OCI-LY3 (cell line): Measurements from ENCODE around the gene NLGN1.

Experiments used
- H2AFZ ChIP-seq: fragments of 200-600, 300-600 bp; shearing (Covaris generic); 2 replicates; pipeline ENCODE4 v1.6.0; 2014; ENCODE audit warnings: antibody characterized with exemption, low read depth, low read length
- H3K27ac ChIP-seq: fragments of 200-600, 300-600 bp; sonication (generic); 2 replicates; pipeline ENCODE4 v1.5.1; 2014; ENCODE audit warnings: mild to moderate bottlenecking, low read length, moderate library complexity, mixed read lengths
- H3K27me3 ChIP-seq: fragments of 200-600, 300-600 bp; sonication (generic); 2 replicates; pipeline ENCODE4 v1.6.1; 2014; ENCODE audit warnings: low read depth, low read length, mixed read lengths
- H3K36me3 ChIP-seq: fragments of 200-600, 300-600 bp; sonication (generic); replicated peaks from 2 replicates; pipeline ENCODE3; 2014; ENCODE audit warnings: low read depth, low read length, mixed read lengths
- H3K4me1 ChIP-seq: fragments of 300-600, 200-600 bp; sonication (generic); 2 replicates; pipeline ENCODE4 v1.6.1; 2014; ENCODE audit warnings: low read length, mixed read lengths
- H3K4me2 ChIP-seq: fragments of 200-600, 300-600 bp; sonication (generic); 2 replicates; pipeline ENCODE4 v1.6.1; 2014; ENCODE audit warnings: low read length, mixed read lengths
- H3K4me3 ChIP-seq: fragments of 300-600, 200-600 bp; sonication (generic); 2 replicates; pipeline ENCODE4 v1.5.1; 2014; ENCODE audit warnings: antibody characterized with exemption, mild to moderate bottlenecking, low read length, moderate library complexity
- H3K79me2 ChIP-seq: fragments of 300-600, 200-600 bp; shearing (Covaris generic); 2 replicates; pipeline ENCODE4 v1.6.1; 2014; ENCODE audit warnings: mild to moderate bottlenecking, low read length, mixed read lengths
- H3K9ac ChIP-seq: fragments of 300-600, 200-600 bp; shearing (Covaris generic); 2 replicates; pipeline ENCODE4 v1.6.0; 2014; ENCODE audit warnings: mild to moderate bottlenecking, low read length, moderate library complexity
- H3K9me3 ChIP-seq: fragments of 200-600, 300-600 bp; shearing (Covaris generic); 2 replicates; pipeline ENCODE4 v1.6.1; 2014; ENCODE audit warnings: low read length, mixed read lengths; ENCODE audit not compliant: insufficient read depth
- H4K20me1 ChIP-seq: fragments of 200-600, 300-600 bp; sonication (generic); 2 replicates; pipeline ENCODE4 v1.6.1; 2016; ENCODE audit warnings: low read length, mixed read lengths; ENCODE audit not compliant: insufficient read depth
- CTCF ChIP-seq: fragments of 200-600, 300-600 bp; sonication (generic); IDR thresholded peaks from 2 replicates; pipeline ENCODE4 v1.5.1; 2014; ENCODE audit warnings: antibody characterized with exemption, low read length, low read depth
- EZH2phosphoT487 ChIP-seq: fragments of 200-600 bp; shearing (Covaris generic); IDR thresholded peaks from 2 replicates; pipeline ENCODE4 v1.6.1; 2018; ENCODE audit warnings: antibody characterized with exemption, mixed run types, low read depth

The NLGN1 gene

GRCh38 chr3:173703771-173704170 lies 306.2 kb downstream of the NLGN1 start:
- no peaks in the 10 kb centered on the region for H3K9me3 ChIP-seq
- no peak overlapping the region for H3K9ac ChIP-seq
- no peak for TF ChIP-seq EZH2phosphoT487
- no peak for TF ChIP-seq CTCF
- no peaks in the 10 kb centered on the region for H3K36me3 ChIP-seq
- H3K27me3 ChIP-seq, result no peaks in the 10 kb centered on the region
- H3K79me2 ChIP-seq, result no peaks in the 10 kb centered on the region
- no peaks in the 10 kb centered on the region for H3K4me1 ChIP-seq
- H4K20me1 ChIP-seq, result no peaks in the 10 kb centered on the region
- H3K27ac ChIP-seq, result no peak overlapping the region
- no peak overlapping the region for H3K4me3 ChIP-seq
- H2AFZ ChIP-seq, result no peak overlapping the region
- no peak overlapping the region for H3K4me2 ChIP-seq

- TF ChIP-seq EZH2phosphoT487 (no peak), CTCF (no peak)
- H3K79me2 ChIP-seq, result no peaks in the 10 kb centered on the region
- no peaks in the 10 kb centered on the region for H3K36me3 ChIP-seq
- H3K9ac ChIP-seq, result no peak overlapping the region
- H2AFZ ChIP-seq, result no peak overlapping the region
- no peaks in the 10 kb centered on the region for H3K9me3 ChIP-seq
- H3K27me3 ChIP-seq, result no peaks in the 10 kb centered on the region
- no peak overlapping the region for H3K4me2 ChIP-seq
- no peak overlapping the region for H3K27ac ChIP-seq
- H3K4me3 ChIP-seq, result no peak overlapping the region
- H3K4me1 ChIP-seq, result no peaks in the 10 kb centered on the region
- H4K20me1 ChIP-seq, result no peaks in the 10 kb centered on the region
Measured at GRCh38 chr3:173706630-173707029, 309.1 kb downstream of the NLGN1 start.

- H3K4me3 ChIP-seq, result no peak overlapping the region
- no peak overlapping the region for H2AFZ ChIP-seq
- no peak overlapping the region for H3K9ac ChIP-seq
- no peaks in the 10 kb centered on the region for H3K79me2 ChIP-seq
- H3K9me3 ChIP-seq, result no peaks in the 10 kb centered on the region
- no peaks in the 10 kb centered on the region for H3K27me3 ChIP-seq
- no peak overlapping the region for H3K4me2 ChIP-seq
- H3K27ac ChIP-seq, result no peak overlapping the region
- no peaks in the 10 kb centered on the region for H4K20me1 ChIP-seq
- no peaks in the 10 kb centered on the region for H3K36me3 ChIP-seq
- H3K4me1 ChIP-seq, result no peaks in the 10 kb centered on the region
- TF ChIP-seq EZH2phosphoT487 (no peak), CTCF (no peak)
Measured at GRCh38 chr3:173708191-173708590, 310.6 kb downstream of the NLGN1 start.

- Histone ChIP-seq H4K20me1 (no peaks in the 10 kb centered on the region), H3K4me3 (no peak overlapping the region), H3K4me1 (no peaks in the 10 kb centered on the region), H3K4me2 (no peak overlapping the region), H3K27ac (no peak overlapping the region), H3K9me3 (no peaks in the 10 kb centered on the region), H3K9ac (no peak overlapping the region), H3K27me3 (no peaks in the 10 kb centered on the region), H3K36me3 (no peaks in the 10 kb centered on the region), H3K79me2 (no peaks in the 10 kb centered on the region), H2AFZ (no peak overlapping the region)
- TF ChIP-seq EZH2phosphoT487 (no peak), CTCF (no peak)
Measured at GRCh38 chr3:173709026-173709425, 311.5 kb downstream of the NLGN1 start.
